Right lung (tissue), 5 donors: ENCODE measurements around the gene GOLGA3. TPM values are rescaled to one million over a fixed set of nuclear protein-coding genes. Genes with fewer than 3 reads are reported as not detected.
"Not testable (repeated sequence)": the region's sequence is repeated elsewhere in the genome, so short reads cannot be mapped to it uniquely, and the experiment has no call there.

ENCODE experiments used
- DNase-seq, 2 donors: peaks; one replicate each; pipeline ENCODE4 v3.0.0-alpha.2; 2013
- polyA plus RNA-seq, 5 donors: library from polyadenylated mRNA; unstranded; fragments of 120-200 nt; gene quantifications; one replicate each; pipeline versions ENCODE4 v1.2.1 to v1.2.3, GENCODE V29; 2013; ENCODE audit warnings: inconsistent platforms in 1 of 5, low replicate concordance in 1 of 5; ENCODE audit not compliant: insufficient read length in 5 of 5, insufficient read depth in 1 of 5

GOLGA3 gene
- polyA plus RNA-seq, 5 donors = 27.9 to 50.0 (median 37.5) TPM

DNA sequence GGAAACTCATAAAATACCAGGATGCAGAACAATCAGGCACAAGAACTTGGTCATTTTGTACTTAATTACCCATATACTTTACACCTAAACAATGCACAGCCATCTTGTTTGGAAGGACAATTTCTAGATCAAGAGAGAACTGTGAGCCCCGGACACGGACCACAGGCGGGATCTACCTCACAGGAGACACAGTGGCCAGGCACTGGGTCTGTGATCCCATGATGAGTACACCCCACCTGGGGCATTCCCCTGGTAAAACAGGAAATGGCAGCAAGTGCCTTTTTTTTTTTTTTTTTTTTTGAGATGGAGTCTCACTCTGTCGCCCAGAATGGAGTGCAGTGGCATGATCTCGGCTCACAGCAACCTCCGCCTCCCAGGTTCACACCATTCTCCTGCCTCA, 15.2 kb downstream of the GOLGA3 start:
- DNase-seq = no peak

DNA sequence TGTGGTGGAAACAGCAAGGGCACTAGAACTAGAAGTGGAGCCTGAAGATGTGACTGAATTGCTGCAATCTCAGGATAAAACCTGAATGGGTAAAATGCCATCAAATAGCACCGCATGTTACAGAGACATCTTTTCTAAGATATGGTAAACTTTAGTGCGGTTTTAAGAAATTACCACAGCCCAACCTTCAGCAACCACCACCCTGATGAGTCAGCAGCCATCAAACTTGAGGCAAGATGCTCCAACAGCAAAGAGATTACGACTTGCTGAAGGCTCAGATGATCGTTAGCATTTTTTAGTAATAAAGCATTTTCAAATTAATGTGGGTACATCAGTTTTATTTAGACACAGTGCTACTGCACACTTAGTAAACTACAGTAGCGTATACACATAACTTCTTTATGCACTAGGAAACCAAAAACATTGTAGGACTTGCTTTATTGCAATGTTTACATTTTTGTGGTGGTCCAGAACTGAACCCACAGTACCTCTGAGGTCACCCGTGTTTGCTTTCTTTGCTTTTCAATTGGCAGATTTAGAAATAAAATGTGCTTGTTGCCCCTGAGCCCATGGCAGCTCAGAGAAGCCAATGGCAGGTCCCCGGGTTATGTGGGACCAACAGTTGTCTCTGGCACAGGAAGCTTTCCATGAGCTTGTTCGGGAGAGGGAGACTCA, 15.9 kb downstream of the GOLGA3 start:
- no peak for DNase-seq

GRCh38 chr12:132809391-132809790, 19.3 kb downstream of the GOLGA3 start:
- not testable (repeated sequence) for DNase-seq

- DNase-seq = no peak
These were observed 21.2 kb downstream of the GOLGA3 start for GRCh38 chr12:132807295-132808092.

DNA sequence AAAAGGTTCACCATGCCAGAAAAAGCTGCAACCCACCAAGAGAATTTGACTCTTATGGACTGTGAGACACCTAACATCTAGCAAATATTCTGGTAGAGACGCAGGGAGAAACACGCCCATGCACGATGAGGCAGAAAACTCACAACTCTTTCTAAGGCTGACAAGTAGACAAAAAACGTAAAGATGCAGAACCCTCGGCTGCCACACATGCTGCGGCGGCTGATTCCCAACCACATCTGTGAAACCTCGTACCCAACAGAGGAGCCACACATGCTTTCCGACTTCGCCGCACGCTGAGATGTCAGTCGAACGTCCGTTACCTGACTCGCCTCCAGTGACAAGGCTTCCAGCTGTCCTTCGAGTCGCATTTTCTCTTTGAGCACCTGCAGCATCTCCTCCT, 21.8 kb downstream of the GOLGA3 start:
- no peak for DNase-seq

GRCh38 chr12:132804426-132804861, 24.2 kb downstream of the GOLGA3 start:
- no peak for DNase-seq

GRCh38 chr12:132803888-132804287, 24.8 kb downstream of the GOLGA3 start:
- DNase-seq = no peak

DNA sequence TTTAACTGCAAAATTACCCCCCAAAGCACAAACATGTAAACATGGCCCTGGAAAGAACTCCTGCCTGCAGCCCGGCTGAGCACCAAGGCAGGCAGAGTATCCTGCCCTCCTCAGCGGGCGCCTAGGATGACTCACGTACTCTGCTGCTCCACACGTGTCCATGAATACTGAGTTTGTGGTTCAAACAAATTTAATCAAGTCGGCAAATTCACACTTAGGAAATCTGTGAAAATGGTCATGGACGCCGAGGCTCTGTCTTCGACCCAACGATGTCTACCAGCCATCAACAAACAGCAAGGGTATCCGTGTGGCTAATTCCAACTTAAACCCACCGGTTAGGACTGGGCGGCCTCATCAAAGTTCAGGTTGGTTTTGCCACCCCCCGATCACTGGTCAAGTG, 25.5 kb downstream of the GOLGA3 start:
- no peak for DNase-seq

DNA sequence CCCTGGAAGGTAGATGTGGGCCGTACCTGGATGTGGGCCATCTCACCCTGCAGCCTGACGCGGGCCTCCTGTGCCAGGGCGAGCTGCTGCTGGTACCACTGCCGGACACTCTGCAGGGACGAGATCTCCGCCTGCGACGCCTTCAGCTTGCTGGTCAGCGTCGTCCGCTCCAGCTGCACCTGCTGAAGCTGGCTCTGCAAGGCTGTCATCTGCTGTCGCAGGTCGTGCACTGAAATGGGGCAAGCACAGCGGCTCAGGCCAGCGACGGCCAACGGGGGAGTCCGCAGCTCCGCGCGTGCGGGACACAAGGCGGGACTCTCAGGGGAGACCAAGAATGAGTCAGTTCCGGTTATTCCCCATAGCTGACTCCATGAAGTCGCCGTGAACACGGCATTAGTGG, 26.9 kb downstream of the GOLGA3 start:
- DNase-seq = no peak

DNA sequence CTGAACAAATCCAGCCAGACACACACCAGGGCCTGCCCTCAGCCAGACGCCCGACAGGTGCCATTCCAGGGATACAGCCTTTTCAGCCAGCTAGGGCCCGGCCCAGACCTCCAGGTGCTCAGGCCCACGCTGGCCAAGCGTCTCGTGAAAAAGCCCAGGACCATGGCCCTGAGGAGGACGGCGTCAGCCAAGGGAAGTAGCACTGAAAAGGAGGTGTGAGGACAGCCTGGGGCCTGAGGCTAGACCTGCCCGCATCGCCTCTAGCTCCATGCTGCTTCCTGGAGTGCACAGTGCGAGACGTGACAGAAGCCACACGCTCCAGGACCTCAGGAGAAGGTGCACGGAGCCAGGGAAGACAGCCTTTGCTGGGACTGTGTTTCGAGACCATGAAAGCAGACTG, 29.8 kb downstream of the GOLGA3 start:
- no peak for DNase-seq

DNA sequence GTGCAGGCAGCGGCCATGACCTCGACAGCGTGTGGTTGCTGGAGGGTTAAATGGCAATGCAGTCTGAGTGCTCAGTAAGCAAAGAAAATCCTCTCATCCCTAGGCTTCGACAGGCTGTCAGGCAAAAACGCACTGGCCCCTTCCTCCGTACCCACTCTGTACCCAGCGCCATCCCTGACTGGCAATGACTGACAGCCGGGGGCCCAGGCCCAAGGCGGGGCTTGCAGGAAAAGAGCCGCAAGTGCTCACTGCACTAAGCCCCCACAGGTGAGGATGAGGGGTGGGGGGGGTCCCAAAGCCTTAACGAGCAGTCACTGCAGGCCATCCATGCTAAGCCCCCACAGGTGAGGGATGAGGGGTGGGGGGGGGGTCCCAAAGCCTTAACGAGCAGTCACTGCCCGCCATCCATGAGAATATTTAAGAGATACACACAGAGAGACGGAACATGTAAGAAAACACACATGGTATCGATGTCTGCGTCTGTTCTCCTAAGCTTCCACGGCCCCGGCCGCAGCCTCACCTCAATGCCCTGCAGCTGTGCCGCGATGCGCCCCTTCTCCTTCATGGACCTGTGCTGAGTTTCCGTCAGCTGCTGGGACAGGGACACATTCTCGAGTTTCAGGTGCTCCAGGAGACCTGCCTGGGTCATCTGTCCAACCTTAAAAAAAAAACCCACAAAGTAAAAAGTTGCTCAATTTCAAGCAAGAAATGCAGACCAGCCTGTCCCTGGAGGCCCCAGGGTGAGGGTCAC, 30.7 kb downstream of the GOLGA3 start:
- no peak for DNase-seq

GRCh38 chr12:132795847-132796246, 32.8 kb downstream of the GOLGA3 start:
- no peak for DNase-seq

- not testable (repeated sequence) for DNase-seq
These were observed 36.7 kb downstream of the GOLGA3 start for GRCh38 chr12:132791940-132792339.

GRCh38 chr12:132789099-132789471, 39.6 kb downstream of the GOLGA3 start:
- DNase-seq = no peak

DNA sequence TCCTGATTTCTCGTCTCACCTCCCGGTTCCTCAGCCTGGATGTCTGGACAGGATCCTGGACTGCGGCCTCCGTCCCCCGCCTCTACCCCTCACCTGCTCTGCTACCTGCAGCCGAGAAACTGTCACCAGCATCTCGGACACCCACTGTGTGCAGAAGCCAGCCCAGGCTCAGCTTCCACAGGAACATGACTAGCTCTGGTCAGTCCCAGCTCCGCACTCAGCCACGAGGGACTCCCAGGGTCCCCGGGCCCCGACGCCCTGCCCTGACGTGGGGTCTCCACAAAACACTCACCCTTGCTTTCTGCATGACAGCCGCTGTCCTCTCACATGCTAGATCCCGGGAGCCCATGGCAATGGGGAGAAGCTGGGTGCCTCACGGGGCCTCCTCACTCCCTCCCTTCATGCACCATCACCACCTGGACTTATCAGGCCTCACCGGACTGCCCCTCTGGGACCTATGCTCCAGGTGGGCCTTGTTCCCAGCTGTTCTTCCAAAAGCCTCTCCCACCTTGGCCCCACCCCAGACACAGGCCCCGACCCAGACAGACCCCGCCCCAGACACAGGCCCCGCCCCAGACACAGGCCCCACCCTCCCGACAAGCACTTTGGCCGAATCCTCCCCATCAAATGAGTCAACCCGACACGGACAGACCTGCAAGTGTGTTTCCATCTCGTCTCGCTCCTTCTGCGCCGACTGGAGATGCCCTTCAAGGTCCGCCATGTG, 40.1 kb downstream of the GOLGA3 start:
- DNase-seq = no peak

DNA sequence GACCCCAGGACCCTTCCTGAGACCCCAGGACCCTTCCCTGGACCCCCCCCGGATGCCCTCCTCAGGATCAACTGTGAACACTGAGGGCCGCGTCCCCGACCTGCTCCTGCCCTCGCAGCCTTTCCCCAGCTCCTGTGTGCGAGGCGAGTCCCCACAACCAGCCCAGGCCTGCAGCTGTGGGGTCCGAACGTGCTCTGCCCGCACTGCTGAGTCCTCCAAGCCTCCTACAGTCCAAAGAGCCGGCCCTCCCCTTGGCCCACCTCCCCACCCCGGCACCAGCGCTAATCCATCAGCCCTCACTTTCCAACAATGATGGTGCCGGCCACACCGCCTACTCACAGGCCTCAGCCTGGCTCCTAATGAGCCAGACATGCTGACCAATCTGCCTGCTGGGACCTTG, 40.8 kb downstream of the GOLGA3 start:
- no peak for DNase-seq

- no peak for DNase-seq
These were observed 42.5 kb downstream of the GOLGA3 start for GRCh38 chr12:132786192-132786591.

- no peak for DNase-seq
These were observed 44.1 kb downstream of the GOLGA3 start for GRCh38 chr12:132784580-132784979.

DNA sequence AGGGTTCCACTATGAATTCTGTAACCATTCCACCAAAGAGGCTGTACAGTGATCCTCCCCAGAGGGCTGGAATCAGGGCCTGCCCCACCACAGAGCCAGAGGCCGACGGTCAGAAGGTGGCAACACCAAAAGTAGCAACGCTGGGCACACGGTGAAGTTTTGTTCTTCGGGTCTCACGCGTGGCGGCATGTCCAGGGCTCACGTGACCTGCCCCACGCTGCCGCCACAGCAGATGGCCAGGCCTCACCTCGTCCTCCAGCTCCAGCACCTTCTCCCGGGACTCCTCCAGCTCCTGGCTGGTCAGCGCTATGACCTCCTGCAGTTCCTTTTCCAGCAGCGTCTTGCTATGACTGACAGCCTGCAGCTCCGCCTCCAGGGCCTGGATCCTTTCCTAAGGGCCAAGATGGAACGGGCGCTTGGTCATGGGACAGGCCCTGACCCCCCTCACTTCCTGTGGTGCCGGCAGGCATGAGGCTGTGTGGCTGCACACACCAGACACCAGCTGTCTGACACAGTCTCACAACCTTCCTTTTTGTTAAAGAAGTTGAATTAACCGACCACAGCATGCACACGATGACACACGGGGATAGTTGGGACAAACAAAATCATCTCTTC, 44.6 kb downstream of the GOLGA3 start:
- DNase-seq = no peak

DNA sequence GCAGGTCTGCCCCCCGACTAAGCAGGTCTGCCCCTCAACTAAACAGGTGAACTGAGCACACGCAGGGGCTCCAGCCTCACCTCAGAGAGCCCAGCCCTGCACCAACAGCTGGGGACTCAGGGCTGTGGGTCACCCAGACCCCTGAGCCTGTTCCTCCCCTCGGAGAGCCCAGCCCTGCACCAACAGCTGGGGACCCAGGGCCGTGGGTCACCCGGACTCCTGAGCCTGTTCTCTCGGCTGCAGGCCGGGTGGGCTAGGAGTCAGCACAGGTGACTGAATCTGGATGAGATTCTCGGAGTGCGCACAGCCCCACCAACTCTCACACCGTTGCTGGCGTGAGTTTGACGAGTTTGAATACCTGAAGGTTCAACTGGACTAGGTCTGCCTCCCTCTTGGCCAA, 46.7 kb downstream of the GOLGA3 start:
- DNase-seq = no peak

DNA sequence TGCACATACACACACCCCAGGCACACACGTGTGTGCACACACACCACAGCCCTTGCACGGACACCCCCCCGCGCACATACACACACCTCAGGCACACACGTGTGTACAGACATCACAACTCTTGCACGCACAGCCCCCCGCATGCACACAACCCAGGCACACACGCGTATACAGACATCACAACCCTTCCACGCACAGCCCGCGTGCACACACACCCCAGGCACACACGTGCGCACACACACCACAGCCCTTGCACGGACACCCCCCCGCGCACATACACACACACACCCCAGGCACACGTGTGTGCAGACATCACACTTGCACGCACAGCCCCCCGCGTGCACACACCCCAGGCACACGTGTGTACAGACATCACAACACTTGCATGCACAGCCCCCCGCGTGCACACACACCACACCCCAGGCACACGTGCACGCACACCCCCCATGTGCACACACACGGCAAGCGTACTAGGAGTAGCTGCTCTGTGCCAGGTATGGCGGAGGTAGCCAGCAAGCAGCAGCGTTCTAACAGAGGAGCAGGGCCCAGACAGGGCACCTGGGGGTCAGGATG, 48.8 kb downstream of the GOLGA3 start:
- no peak for DNase-seq
